GM21786 (cell line): Measurements from ENCODE around the gene DRAXIN.

Experiments used
- ATAC-seq: cut with Tn5 transposase; IDR thresholded peaks from one replicate; pipeline ENCODE4 v1.9.1; 2021; ENCODE audit not compliant: unreplicated experiment

The DRAXIN gene

GRCh38 chr1:11654939-11655808, 36.3 kb upstream of the DRAXIN start:
- peak; percentile 12 for ATAC-seq

DNA sequence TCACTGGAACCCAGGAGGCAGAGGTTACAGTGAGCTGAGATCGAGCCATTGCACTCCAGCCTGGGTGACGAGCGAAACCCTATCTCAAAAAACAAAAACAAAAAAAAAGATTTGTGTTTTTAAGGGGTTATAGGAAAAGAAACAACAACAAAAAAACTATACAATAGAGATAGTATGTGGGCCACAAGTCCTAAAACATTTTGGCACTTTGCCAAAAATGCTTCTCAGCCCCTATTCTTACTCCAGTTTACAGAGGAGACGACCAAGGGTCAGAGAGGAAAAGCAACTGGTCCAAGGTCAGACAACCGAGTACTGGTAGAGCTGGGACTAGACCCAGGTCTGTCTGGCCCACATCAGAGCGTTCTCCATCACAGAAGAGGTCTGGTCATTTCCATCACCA, 33.9 kb upstream of the DRAXIN start:
- ATAC-seq, result no peak

DNA sequence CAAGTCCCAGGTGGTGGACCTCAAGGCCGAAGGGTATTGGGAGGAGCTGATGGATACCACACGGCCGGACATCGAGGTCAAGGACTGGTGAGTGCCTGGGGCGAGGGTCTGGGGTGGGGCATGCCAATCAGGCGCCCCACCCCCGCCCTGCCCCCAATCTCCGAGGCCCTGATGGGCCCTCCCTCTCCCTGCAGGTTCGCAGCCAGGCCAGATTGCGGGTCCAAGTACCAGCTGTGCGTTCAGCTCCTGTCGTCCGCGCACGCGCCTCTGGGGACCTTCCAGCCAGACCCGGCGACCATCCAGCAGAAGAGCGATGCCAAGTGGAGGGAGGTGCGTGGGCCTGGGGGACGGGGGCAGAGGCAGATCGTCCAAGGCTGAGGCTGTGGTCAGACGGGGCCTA, 33.0 kb upstream of the DRAXIN start:
- no peak for ATAC-seq

- no peak for ATAC-seq
Measured at GRCh38 chr1:11659748-11660147, 31.8 kb upstream of the DRAXIN start.

GRCh38 chr1:11661103-11661502, 30.4 kb upstream of the DRAXIN start:
- no peak for ATAC-seq

DNA sequence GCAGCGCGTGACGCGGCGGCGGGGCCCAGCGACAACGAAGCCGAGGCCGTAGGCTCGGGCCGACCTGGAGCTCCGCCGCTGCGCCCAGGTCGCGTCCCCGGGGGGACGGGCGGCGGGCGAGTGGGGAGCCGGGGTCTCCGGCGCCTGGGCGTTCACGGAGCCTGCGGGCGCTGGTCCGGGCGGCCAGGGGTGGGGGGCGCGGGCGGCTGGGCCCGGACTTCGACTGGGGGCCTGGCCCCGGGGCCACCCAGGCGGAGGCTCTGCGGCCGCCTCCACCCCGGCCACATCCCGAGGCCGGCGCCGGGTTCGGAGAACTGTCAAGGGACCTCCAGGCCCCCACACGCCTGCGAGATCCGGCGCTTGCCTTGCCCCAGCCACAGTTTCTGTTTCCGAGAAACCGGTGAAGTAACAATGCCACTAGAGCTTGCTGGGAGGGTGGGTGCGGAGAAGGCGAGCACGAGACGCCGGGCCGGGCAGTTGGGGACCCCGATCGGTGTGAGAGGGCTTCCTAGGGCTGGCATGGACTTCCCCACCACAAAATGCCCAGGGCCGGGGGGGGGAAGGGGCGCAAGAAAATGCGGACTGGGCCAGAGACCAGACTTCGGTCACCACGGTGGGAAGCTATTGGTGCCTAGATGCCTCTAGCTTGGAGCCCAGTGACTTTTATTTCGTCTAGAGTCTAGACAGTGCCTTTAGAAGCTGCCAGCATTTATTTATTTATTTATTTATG, 27.0 kb upstream of the DRAXIN start:
- ATAC-seq, result peak; percentile 34

- no peak for ATAC-seq
Measured at GRCh38 chr1:11668516-11668915, 23.0 kb upstream of the DRAXIN start.

DNA sequence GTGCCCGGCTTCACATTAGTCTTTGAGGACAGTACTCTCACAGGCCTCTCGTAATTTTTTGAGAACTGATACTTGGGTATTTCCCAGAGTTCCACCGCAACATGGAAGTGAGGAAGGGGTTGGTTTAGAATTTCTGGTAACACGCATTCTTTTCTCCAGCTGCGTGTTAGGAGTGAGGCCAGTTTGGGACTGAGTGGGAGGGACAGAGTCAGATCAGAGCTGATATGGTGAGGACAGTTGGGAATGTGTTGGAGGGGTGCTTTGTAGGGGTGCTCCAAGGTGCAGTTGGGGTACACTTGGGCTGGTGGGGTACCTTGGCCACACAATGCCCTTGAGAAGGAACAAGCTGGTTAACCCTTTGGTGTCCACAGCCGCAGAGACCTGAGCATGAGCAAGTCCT, 20.8 kb upstream of the DRAXIN start:
- no peak for ATAC-seq

DNA sequence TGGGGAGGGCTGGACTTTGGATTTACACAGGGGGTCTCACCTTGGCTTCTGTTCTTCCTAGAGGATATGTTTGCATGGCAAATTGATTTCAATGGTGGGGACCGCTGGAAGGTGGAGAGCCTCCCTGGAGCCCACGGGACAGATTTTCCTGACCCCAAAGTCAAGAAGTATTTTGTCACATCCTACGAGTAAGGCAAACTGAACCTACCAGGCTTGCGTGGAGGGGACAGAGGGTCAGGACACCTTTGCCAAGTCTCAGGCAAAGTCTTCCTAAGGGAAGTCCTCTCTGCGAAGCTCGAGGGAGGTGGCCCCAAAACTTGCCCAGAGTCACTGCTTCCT, 20.3 kb upstream of the DRAXIN start:
- ATAC-seq, result no peak

DNA sequence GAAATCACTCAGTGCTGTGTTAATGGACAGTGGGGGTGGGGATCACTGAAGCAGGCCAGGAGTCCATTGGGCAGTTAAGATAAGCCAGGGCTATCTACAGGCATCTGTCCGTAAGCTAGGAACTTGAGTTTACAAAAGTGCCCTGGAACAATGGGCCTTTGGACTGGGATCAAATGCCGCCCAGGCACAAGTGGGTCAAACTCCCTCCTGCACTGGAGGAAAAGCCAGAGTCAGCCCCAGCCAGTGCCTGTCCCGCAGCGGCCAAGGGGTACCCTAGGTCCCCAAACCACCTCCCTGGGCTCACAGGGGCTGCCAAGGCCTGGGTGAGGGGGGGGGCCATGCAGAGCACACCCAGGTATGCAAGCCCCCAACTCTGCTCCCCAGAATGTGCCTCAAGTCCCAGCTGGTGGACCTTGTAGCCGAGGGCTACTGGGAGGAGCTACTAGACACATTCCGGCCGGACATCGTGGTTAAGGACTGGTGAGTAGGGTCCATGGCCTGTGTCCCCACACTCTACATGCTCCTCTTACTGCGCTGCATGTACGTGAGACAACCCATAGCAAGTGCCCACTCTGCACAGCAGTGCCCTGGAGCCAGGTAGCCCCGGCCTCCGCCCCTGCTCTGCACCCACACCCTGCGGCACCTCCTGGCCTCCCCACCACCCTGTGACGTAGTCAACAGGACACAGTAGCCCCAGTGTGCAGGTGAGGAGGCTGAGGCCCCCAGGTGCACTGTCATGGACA, 19.8 kb upstream of the DRAXIN start:
- ATAC-seq, result no peak

GRCh38 chr1:11673089-11673769, 18.3 kb upstream of the DRAXIN start:
- ATAC-seq, result no peak

DNA sequence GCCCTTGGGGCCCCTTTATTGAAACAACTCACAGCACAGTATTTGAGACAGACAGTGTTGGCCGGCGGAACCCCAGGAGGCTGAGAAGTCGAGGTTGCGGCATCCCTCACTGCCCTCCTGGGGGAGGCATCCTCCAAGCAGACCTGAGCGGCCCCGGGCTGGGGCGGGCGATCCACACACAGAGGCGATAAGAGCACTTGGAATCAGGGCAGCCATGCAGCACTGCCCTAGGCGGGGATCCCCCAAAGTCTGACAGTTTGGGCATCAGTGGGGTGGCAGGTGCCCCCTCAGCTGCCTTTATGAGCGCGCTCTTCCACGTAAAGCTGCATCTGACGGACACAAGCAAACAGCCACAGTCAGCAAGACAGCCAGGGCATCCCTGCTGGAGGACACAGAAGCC, 17.0 kb upstream of the DRAXIN start:
- no peak for ATAC-seq

DNA sequence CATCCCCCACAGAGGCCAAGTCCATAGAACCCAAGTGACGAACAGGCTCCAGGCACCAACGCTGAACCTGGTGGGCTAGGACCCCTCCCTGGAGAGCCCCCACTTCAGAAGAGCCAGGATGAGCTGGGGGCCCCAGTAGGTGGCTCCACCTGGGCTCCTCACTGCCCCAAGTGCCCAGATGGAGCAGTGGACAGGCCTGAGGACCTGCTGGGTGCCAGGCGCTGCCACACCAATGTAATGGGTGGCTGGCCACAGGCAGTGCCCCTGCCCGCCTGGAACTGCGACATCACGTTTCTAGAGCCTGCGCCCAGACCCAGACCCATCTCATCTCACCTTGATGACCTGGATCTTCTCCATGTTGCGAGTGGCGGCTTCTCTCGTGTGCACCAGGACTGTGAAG, 16.2 kb upstream of the DRAXIN start:
- no peak for ATAC-seq

DNA sequence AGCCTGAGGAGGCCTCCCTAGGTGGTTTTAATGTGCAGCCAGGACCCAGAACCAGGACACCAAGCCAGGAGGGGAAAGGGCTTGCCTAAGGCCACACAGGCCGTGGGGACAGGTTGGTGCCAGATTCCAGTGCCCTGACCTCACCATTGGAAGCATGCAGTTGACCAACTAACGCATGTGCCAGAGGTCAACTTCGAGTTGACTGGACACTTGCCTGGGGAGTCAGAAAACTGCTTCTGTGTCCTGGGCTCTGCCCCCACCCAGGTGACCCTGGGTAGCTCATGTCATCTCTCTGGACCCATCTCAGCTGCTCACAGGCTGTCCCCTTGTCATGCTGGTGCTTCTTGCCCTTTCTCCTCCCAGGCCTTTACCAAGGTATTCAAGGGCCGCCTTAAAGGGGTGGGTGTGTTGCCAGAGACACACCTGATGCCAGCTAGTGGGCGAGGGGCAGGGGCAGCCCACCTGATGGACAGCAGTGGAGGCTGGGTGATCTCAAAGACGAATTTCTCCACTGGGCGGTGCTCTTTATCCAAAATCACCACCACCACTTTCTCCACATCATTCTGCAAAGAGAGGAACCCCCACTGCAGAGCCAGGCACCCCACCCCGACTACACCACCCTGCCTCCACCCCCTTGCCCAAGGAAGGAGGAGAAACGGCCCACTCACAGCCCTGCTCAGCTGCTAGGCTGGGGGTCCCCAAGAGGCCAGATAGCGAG, 15.0 kb upstream of the DRAXIN start:
- ATAC-seq, result no peak

- ATAC-seq, result no peak
Measured at GRCh38 chr1:11678442-11678841, 13.1 kb upstream of the DRAXIN start.

- peak; percentile 14 for ATAC-seq
Measured at GRCh38 chr1:11680270-11681070, 11.0 kb upstream of the DRAXIN start.

DNA sequence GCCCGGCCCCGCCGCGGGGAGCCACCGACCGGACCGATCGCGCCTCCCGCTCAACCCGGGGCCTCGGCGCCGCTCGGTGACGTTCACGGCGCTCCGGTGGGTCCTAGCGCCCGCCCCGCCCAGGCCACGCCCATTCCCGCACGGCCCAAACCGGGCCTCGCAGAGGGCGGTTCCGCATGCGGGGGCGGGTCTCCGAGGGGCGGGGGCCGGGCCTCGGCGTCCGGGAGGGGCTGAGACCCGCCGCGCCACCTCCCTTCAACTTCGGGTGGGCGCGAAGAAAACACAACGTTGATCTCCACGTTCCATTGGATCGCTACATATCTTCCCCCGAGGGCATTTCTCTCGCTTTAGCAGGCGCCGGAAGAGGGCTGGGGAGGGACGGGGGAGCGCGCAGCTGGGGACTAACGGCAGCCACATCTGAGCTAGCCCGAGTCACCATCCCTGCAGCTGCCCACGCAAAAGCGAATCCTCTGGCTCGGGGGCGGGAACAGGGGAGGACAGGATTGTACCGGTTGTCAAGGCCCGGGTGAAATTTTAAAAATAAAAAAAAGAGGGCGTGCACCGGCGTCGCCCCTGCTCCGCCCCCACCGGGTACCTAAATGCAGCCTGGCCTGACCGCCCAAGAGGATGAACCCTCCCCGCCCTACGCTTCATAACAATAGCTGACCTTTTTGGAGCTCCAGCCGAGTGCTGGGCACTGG, 10.3 kb upstream of the DRAXIN start, which contains the start of gene MAD2L2:
Gene MAD2L2 (minus strand): TSS at position 78 of the 701 bp plus-strand sequence. CDS start 547 bp downstream, outside the sequence.
- ATAC-seq, result peak; percentile 87

- no peak for ATAC-seq
Measured at GRCh38 chr1:11682287-11682771, 9.2 kb upstream of the DRAXIN start.

DNA sequence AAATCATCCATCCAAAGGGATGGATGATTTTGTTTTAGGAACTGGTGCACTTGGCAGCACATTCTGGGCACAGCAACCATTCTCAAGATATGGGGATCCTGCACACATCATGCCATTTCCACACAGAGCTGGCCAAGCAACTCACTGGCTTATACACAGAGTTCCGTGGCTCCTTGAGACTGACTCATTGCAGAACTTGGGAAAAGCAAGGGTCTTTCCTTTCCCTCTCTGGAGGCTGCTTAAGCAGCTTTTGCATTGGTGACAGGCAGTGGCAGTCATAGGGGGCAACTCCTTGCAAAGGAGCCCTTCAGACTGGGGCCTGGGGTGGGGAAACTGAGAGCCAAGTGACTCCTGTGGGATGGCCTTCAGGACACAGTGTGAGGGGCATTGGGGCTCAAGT, 8.7 kb upstream of the DRAXIN start:
- no peak for ATAC-seq
